DND-41 (cell line): ENCODE results near the gene PITPNM1.

Source experiments
- ATAC-seq: fragments of 200-7000 bp; cut with Tn5 transposase; 3 replicates; pipeline ENCODE4 v1.9.1; 2021; ENCODE audit warnings: low read depth; ENCODE audit not compliant: insufficient read depth
- DNase-seq: peaks from one replicate; pipeline ENCODE4 v3.0.0-alpha.2; 2020
- H2AFZ ChIP-seq: 2 replicates; pipeline ENCODE4 v1.6.0; 2012; ENCODE audit warnings: low read depth, low read length
- H3K27ac ChIP-seq: 2 replicates; pipeline ENCODE4 v1.5.1; 2012; ENCODE audit warnings: low read length, inconsistent platforms
- H3K27me3 ChIP-seq: fragments of 200-600 bp; sonication (generic); 2 replicates; pipeline ENCODE4 v1.6.0; 2012; ENCODE audit warnings: low read length, mild to moderate bottlenecking, inconsistent platforms; ENCODE audit not compliant: insufficient read depth, poor library complexity
- H3K36me3 ChIP-seq: 2 replicates; pipeline ENCODE4 v1.5.1; 2012; ENCODE audit warnings: low read length, inconsistent platforms; ENCODE audit not compliant: insufficient read depth
- H3K4me1 ChIP-seq: 2 replicates; pipeline ENCODE4 v1.5.1; 2012; ENCODE audit warnings: mild to moderate bottlenecking, low read length; ENCODE audit not compliant: insufficient read depth
- H3K4me2 ChIP-seq: 2 replicates; pipeline ENCODE4 v1.6.0; 2012; ENCODE audit warnings: mild to moderate bottlenecking, moderate library complexity, low read length, inconsistent platforms; ENCODE audit not compliant: insufficient read depth
- H3K4me3 ChIP-seq, 2 experiments: fragments of 200-600 bp in 1 of 2; shearing (Covaris generic) in 1 of 2; 2 replicates each; pipeline ENCODE4 v1.5.1; 2012 to 2016; ENCODE audit warnings: inconsistent platforms in 2 of 2, low read length in 2 of 2, mild to moderate bottlenecking in 2 of 2, low read depth in 1 of 2, moderate library complexity in 1 of 2
- H3K79me2 ChIP-seq: 2 replicates; pipeline ENCODE4 v1.6.0; 2012; ENCODE audit warnings: low read length, inconsistent platforms; ENCODE audit not compliant: insufficient read depth
- H3K9ac ChIP-seq: 2 replicates; pipeline ENCODE4 v1.6.0; 2012; ENCODE audit warnings: low read depth, mild to moderate bottlenecking, inconsistent platforms, low read length, moderate library complexity
- H3K9me3 ChIP-seq: 2 replicates; pipeline ENCODE4 v1.5.1; 2012; ENCODE audit warnings: low read length, moderate library complexity, mild to moderate bottlenecking, inconsistent platforms; ENCODE audit not compliant: insufficient read depth, severe bottlenecking
- H4K20me1 ChIP-seq: 2 replicates; pipeline ENCODE4 v1.6.0; 2012; ENCODE audit warnings: low read length; ENCODE audit not compliant: insufficient read depth
- CTCF ChIP-seq: IDR thresholded peaks from 2 replicates; pipeline ENCODE4 v1.5.1; 2012; ENCODE audit warnings: borderline replicate concordance, low read length, moderate library complexity, mild to moderate bottlenecking; ENCODE audit not compliant: poor library complexity, severe bottlenecking; ENCODE audit errors: extremely low read depth
- EZH2 ChIP-seq: IDR thresholded peaks from 3 replicates; pipeline ENCODE4 v1.6.1; 2012; ENCODE audit warnings: borderline replicate concordance, low read depth, mild to moderate bottlenecking, moderate library complexity, low read length, inconsistent platforms; ENCODE audit not compliant: severe bottlenecking

The PITPNM1 gene

GRCh38 chr11:67445515-67445914 lies 59.6 kb downstream of the PITPNM1 start:
- Histone ChIP-seq H3K27me3 (no peaks in the 10 kb centered on the region), H3K36me3 (no peaks in the 10 kb centered on the region), H3K9ac (no peak overlapping the region), H3K4me2 (peak overlapping the region; percentile 57), H3K9me3 (no peaks in the 10 kb centered on the region), H4K20me1 (peaks cover 3% of the 10 kb centered on the region; the same call in 1 of the 2 replicates), H3K27ac (no peak overlapping the region; the same call in 1 of the 2 replicates), H3K4me1 (peaks cover 30% of the 10 kb centered on the region), H2AFZ (no peak overlapping the region), H3K79me2 (peaks cover 9% of the 10 kb centered on the region; the same call in 1 of the 2 replicates), H3K4me3 (no peak overlapping the region)
- peak; percentile 4 for DNase-seq
- no peak for TF ChIP-seq CTCF
- no peak for TF ChIP-seq EZH2
- ATAC-seq = no peak

GRCh38 chr11:67442504-67443404 lies 62.4 kb downstream of the PITPNM1 start:
- Histone ChIP-seq H3K79me2 (peaks cover 33% of the 10 kb centered on the region), H3K36me3 (peaks cover 17% of the 10 kb centered on the region; the same call in 1 of the 2 replicates), H2AFZ (no peak overlapping the region), H3K27ac (peak overlapping the region; percentile 69), H3K4me3 (no peak overlapping the region), H3K9ac (peak overlapping the region; percentile 28), H4K20me1 (peaks cover 3% of the 10 kb centered on the region; the same call in 1 of the 2 replicates), H3K4me1 (peaks cover 54% of the 10 kb centered on the region), H3K27me3 (no peaks in the 10 kb centered on the region), H3K4me2 (peak overlapping the region; percentile 57), H3K9me3 (no peaks in the 10 kb centered on the region)
- ATAC-seq (no peak; the same call in 2 of the 3 replicates), DNase-seq (peak; percentile 23)
- TF ChIP-seq CTCF = no peak
- TF ChIP-seq EZH2 = no peak
